LNCAP (cell line): ENCODE measurements around the gene UBE2M.

Experiments
- CTCF ChIP-seq: fragments of 450-650 bp; IDR thresholded peaks from 2 replicates; pipeline ENCODE4 v1.5.1; 2017; ENCODE audit warnings: mild to moderate bottlenecking

UBE2M gene

GRCh38 chr19:58558066-58558622 lies at the start of gene UBE2M:
TSS of gene UBE2M (minus strand) at chr19:58558611. CDS start at chr19:58558381, 230 bp downstream.
- no peak for TF ChIP-seq CTCF

- peak; percentile 65 for TF ChIP-seq CTCF
Measured at GRCh38 chr19:58606251-58606896, 48.0 kb upstream of the UBE2M start.

GRCh38 chr19:58586133-58586765 lies 27.8 kb upstream of the UBE2M start:
- TF ChIP-seq CTCF = no peak

- no peak for TF ChIP-seq CTCF
Measured at GRCh38 chr19:58585442-58586132, 27.2 kb upstream of the UBE2M start.

GRCh38 chr19:58584498-58585441 lies 26.4 kb upstream of the UBE2M start:
- no peak for TF ChIP-seq CTCF

- no peak for TF ChIP-seq CTCF
Measured at GRCh38 chr19:58582985-58583384, 24.6 kb upstream of the UBE2M start.
